GM10248 (cell line): Measurements from ENCODE around the gene CDKL1.

Source experiments
- CTCF ChIA-PET: fragments of 300-600 bp; sonication (Branson Sonifier 250); formaldehyde crosslinking; extraction: SDS; loops from one replicate; lab custom pipeline; 2021; ENCODE audit warnings: antibody characterized with exemption; lab: Yijun Ruan, JAX
- POLR2A ChIA-PET: fragments of 350-650 bp; sonication (Branson Sonifier 250); formaldehyde crosslinking; extraction: SDS; loops from one replicate; lab custom pipeline; 2020; ENCODE audit warnings: antibody characterized with exemption; lab: Yijun Ruan, JAX
- DNase-seq: peaks from one replicate; pipeline ENCODE4 v3.0.0; 2012; ENCODE audit errors: extremely low spot score
- CTCF ChIP-seq: IDR thresholded peaks from 2 replicates; pipeline ENCODE4 v1.5.1; 2012; ENCODE audit warnings: mild to moderate bottlenecking, low read depth; ENCODE audit errors: extremely low read depth, missing control alignments, control extremely low read depth

The CDKL1 gene

GRCh38 chr14:50402965-50403364, 6.3 kb upstream of the CDKL1 start:
- CTCF ChIA-PET = interaction anchor here (0.8 to 4.3 kb wide), 5 partner anchors 8 to 23 kb away, joined by 3 to 16 read pairs (median 3); no protein-coding TSS in a partner anchor
- POLR2A ChIA-PET = no interaction called here
- DNase-seq = no peak
- no peak for TF ChIP-seq CTCF

- no peak for TF ChIP-seq CTCF
- ChIA-PET CTCF (interaction anchor here (1.0 to 4.3 kb wide), 3 partner anchors 11 to 82 kb away, joined by 3 to 16 read pairs (median 3); no protein-coding TSS in a partner anchor), POLR2A (interaction anchor here (0.5 to 0.6 kb wide), 3 partner anchors 91 to 216 kb away, joined by 3 to 4 read pairs (median 3); no protein-coding TSS in a partner anchor)
- DNase-seq = no peak
Observed at GRCh38 chr14:50400461-50400860, 3.8 kb upstream of the CDKL1 start.

- TF ChIP-seq CTCF = no peak
- CTCF ChIA-PET = interaction anchor here (1.1 to 4.3 kb wide), 2 partner anchors 12 to 78 kb away, joined by 3 to 16 read pairs; no protein-coding TSS in a partner anchor
- POLR2A ChIA-PET = no interaction called here
- no peak for DNase-seq
Observed at GRCh38 chr14:50399251-50400032, 2.8 kb upstream of the CDKL1 start.

- no peak for DNase-seq
- ChIA-PET CTCF (interaction anchor here (0.9 to 2.1 kb wide), 2 partner anchors 77 to 80 kb away, joined by 5 to 7 read pairs; no protein-coding TSS in a partner anchor), POLR2A (no interaction called here)
- TF ChIP-seq CTCF = no peak
Observed at GRCh38 chr14:50398189-50398580, 1.5 kb upstream of the CDKL1 start.

GRCh38 chr14:50397390-50398188, 908 bp upstream of the CDKL1 start:
- ChIA-PET CTCF (interaction anchor here (0.9 to 2.1 kb wide), 4 partner anchors 69 to 80 kb away, joined by 3 to 7 read pairs (median 4); no protein-coding TSS in a partner anchor), POLR2A (no interaction called here)
- DNase-seq = no peak
- TF ChIP-seq CTCF = no peak

- ChIA-PET POLR2A (no interaction called here), CTCF (no interaction called here)
- DNase-seq = no peak
- no peak for TF ChIP-seq CTCF
Observed at GRCh38 chr14:50395448-50395847, 1.2 kb downstream of the CDKL1 start.
